ENCODE results near the gene ZDHHC22.

The ZDHHC22 gene

GRCh38 chr14:77125823-77126325 is 15.7 kb downstream of the ZDHHC22 start:
- no peak for DNase-seq

DNA sequence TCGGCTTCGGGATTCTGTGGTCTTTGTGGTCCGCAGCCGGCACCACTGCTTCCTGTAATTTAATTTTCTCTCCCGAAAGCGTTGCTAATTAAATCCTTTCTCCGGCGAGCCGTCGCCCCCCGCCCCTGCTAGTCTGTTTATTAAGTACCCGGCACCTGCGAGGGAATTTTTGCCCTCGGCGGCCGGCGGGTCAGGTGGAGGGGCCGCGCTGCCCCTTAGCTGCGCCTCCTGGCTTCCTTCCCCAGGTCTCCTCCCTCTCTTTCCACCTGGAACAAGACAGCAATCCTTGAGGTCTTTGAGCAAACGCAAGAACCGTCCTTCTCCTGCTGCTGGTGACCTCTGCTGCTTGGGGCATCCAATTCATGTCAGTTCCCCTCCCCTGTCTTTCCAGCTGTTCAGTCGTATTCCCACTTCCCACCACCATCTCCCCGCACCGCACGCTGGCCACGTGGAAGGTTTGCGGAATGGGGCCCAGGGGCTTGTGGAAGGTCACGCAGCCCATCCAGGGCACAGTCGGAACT is 16.2 kb downstream of the ZDHHC22 start:
- no peak for DNase-seq

- DNase-seq, result peak; percentile 63
These were observed 17.0 kb downstream of the ZDHHC22 start for GRCh38 chr14:77124345-77125280.

DNA sequence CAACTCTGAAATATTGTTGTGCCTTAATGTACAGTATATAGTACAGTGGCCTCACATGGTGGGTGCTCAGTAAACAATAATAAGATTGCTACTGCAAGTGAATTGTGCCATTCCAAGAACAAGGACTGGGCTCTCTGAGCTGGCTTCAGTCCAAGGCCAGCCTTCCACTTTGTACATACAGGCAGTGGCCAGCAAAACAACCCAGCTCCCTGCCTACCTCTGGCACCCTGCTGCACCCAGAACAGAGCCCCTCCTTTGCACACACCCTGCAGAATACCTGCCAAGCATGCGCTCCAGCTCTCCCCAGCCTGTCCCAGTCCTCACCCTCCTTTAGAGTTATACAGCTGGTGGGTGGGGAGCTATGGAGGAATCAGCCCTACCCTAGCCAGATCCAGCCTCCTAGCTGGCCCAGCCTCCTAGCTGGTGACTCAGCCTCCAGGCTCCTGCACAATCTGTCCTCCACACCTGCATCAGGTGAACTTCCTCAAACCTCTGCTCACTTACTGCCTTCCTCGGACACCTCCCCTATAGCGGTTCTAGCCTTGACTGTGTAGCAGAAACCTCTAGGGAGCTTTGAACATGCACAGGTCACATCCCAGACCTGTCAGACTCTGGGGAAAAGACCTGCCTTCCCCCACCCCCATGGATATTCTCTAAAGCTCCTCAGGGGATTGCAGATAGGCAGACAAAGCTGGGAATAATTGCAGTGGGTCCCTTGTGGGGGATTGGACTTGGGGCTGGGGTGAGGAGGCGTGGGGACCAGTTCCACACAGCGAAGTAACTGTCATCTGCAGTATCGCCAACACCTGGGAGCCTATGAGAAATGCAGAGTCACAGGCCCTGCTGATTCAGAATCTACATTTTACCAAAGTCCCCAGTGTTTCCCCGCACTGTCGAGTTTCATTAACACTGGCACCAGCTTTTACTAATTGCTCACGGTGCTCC is 17.9 kb downstream of the ZDHHC22 start:
- DNase-seq, result no peak

DNA sequence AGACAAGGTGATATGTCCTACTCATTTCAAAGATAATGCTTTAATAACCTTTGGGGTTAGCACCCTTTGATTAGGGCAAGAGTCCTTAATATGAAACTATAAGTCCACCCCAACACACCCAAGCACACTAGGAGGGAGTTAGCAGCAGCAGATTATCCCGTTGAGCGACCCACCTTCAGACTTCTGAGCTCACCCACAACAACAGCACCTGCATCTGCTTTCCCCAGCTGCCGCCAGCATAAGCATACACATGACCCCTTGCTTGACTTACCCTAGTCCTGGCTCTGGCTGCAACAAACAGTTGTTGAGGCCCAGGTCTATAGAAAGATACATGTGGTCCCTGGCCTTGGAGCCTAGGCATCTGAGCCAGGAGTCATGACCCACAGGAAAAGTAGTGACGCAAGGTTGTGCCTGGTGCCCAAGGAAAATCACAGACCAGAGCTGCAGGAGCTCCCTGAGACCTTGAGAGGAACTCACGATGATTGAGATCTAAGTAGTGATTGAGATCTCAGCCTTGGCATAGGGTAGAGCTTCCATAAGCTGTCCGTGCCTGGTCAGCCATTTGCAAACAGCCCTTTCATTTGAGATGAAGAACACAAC is 19.0 kb downstream of the ZDHHC22 start:
- DNase-seq, result no peak

DNA sequence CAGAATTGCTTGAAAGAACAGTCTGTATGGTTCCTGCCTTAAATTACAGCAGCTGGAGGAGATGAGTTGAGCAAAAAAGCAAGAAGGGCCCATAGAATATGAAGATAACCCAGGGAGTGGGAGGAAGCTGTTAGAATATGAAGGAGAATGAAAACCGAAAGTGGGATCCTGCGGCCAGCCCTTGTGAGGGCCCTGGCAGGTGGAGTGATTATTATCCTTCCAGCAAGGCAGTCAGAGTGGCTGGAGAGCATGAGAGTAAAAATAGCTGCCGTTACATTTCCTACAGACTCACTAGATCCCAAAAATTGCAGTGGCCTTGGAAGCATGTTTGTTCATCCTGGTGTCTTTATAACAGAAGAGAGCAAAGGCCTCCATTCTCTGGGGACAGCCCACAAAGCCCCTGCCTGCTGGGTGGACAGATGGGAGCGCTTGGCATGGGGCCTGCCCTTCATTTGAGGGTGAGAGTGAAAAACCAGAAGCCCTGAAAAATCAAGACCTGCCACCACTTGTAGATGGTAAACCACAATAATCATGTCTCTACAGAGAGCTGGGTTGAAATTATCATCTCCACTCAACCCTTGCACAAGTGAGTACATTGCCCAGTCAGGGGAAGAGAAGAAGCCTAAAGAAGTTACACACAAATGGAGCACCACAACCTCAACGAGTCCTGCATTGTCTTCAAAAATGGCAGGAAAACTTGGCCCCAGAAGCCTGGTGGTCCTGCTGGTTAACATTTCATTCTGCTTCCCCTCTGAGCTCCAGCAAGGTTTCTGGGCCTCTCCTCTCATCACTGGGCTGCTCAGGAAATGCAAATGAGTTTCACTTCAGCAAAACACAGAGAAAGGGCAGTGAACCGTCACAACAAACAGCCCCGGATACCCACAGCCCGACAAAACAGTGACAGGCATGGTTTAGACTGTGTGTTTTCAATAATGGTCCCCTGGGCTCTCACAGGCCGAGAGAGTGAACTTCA is 20.5 kb downstream of the ZDHHC22 start:
- peak; percentile 54 for DNase-seq

- DNase-seq, result no peak
These were observed 21.7 kb downstream of the ZDHHC22 start for GRCh38 chr14:77119851-77120250.

DNA sequence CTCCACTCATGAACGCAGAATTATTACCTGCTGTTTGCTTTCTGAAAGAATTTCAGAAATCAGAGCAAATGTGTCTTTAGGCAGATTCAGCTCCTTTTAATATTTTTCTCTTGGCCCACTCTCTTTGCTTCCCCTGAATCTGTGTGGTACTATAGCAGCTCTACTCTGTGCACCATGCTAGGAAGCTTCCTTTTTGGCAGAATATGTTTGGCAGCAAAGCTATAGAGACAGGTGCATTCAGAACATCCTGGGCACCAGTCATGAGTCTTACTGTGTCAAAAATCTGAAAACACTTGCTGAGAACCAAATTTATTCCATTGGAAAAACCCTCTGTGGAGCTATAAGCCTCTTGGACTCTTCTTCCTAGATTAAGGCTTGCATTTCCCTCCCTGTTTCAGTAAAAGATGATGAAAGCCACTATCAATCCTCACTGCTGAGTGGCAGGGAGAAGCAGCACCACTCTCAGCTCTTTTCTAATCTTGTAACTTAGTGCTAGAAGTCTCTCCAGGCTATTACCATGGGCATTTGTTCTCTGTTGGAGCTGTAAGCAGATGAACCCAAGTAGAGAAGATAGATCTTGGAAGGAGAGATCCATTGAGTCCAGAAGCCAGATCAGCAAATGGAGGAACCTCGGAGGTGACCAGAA is 25.3 kb downstream of the ZDHHC22 start:
- DNase-seq, result no peak

DNA sequence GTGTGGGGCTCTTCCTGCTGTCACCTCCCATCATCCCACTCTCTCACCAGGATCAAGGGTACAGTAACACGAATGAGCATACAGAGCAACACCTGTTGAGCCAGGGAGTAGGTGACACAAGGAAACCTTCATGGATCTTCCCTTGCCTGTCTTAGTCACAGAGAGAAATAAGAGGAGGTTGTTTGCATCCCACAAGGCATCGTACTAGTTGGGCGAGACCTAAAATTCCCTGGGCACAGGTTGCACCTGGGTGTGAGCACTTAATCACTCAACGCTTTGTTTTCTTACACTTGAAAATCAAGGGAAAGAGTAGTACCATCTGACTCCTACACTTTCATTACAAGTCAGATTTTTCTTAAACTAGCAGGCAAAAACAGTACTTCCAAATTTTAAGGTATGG is 27.0 kb downstream of the ZDHHC22 start:
- DNase-seq, result no peak

GRCh38 chr14:77113644-77114043 is 27.9 kb downstream of the ZDHHC22 start:
- no peak for DNase-seq

- DNase-seq, result no peak
These were observed 30.6 kb downstream of the ZDHHC22 start for GRCh38 chr14:77111021-77111420.

- no peak for DNase-seq
These were observed 31.3 kb downstream of the ZDHHC22 start for GRCh38 chr14:77110286-77110685.

GRCh38 chr14:77109656-77110055 is 31.9 kb downstream of the ZDHHC22 start:
- no peak for DNase-seq

DNA sequence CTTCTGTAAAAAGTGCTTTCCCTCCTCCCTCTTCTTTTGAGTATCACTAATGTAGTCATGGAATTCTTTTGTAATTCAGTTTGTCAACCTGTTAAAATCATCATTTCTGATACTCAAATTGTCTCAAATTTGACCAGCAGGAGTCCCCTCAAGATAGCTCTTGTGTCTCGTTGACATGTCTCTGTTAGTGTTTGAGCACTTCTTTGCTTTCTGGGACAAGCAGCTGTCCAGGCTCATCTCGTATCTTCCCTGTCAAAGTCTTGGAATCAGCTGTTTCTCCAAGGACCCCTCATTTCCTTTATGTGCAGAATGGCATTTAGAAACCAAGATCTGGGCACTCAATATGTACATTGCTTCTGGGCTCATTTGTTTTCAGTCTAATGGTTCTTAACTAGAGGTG is 32.8 kb downstream of the ZDHHC22 start:
- no peak for DNase-seq

DNA sequence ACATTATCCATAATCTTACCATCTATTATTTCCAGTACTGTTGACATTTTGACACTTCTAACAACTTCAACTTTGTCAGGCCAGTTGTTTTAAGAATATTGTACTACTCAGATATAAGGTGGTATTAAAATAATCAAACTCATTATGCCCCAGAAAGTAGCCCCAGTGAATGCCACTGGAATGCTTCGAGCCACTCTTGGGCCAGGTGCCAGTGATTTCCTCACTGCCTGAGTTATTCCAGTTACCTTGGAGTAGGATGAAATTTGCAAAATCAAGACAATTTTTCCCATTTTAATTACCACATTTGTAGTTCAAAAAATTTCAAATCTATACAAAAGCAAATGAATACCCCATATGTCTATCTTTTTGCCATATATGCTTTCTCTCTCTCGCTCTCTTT is 34.4 kb downstream of the ZDHHC22 start:
- no peak for DNase-seq

- no peak for DNase-seq
These were observed 34.9 kb downstream of the ZDHHC22 start for GRCh38 chr14:77106666-77107065.

- DNase-seq, result no peak
These were observed 36.2 kb downstream of the ZDHHC22 start for GRCh38 chr14:77105145-77105939.

- DNase-seq, result no peak
These were observed 37.2 kb downstream of the ZDHHC22 start for GRCh38 chr14:77104393-77104792.

- no peak for DNase-seq
These were observed 37.6 kb downstream of the ZDHHC22 start for GRCh38 chr14:77103951-77104350.

DNA sequence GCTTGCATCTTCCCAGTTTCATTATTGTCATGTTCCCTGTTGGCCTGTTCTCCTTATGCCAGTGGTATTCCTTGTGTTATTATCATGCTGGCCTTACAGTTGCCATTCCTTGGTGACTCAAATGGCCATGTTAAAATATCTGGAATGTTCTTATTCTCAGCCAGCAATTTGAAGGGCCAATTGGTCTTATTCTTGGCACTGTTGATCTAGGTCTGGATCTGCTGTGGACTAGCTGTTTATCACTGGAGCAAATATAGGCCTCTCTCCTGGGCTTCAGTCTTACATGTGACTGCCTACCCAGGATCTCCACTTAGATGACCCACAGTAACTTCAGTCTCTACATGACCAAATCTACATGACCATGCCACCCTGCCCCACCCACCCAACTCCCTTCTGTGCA is 38.1 kb downstream of the ZDHHC22 start:
- no peak for DNase-seq

Data from activated gamma-delta T cell treated with Interleukin-2 at 50 U/mL for 16 hours (primary cell).